Spleen (tissue), 7 donors: ENCODE measurements around the gene ATF4.

ENCODE experiments used
- CTCF ChIP-seq, 11 experiments: fragments of 200-600 bp in 7 of 11; fragments of 450-650 bp in 4 of 11; sonication (generic) in 4 of 11; IDR thresholded peaks in 8 of 11; conservative IDR thresholded peaks in 3 of 11; 1 replicate in 7 of 11; 2 replicates in 4 of 11; pipeline versions ENCODE4 v1.4.0 to v1.8.0; 2016 to 2021; ENCODE audit warnings: antibody characterized with exemption in 11 of 11, inconsistent platforms in 4 of 11, mild to moderate bottlenecking in 1 of 11
- POLR2A ChIP-seq, 3 donors: fragments of 450-650 bp; IDR thresholded peaks; one replicate each; pipeline ENCODE4 v1.5.1; 2017; ENCODE audit warnings: antibody characterized with exemption in 3 of 3, mild to moderate bottlenecking in 1 of 3
- POLR2AphosphoS5 ChIP-seq, 3 donors: sonication (generic); formaldehyde crosslinking; IDR thresholded peaks; one replicate each; pipeline ENCODE4 v1.5.1; 2017; ENCODE audit warnings: antibody characterized with exemption in 3 of 3
- donor health status: DM: no; HTN: no; CAD: no; lungs with moderate emphysema.
- donor health status: DM: no; HTN: no; CAD: no.
- donor health status: DM: no; HTN: no; CAD: no.

GRCh38 chr22:39480557-39480956 lies 39.8 kb upstream of the ATF4 start:
- no peak for TF ChIP-seq CTCF (IDR thresholded peaks at IDR 0.05 in 8 of 11, conservative IDR thresholded peaks at IDR 0.05 in 3 of 11)
- TF ChIP-seq POLR2A (IDR thresholded peaks at IDR 0.05): no peak
- TF ChIP-seq POLR2AphosphoS5 (IDR thresholded peaks at IDR 0.05): no peak
